GM11168 (cell line): Measurements from ENCODE around the gene NR1D1.

Experiments used
- in situ Hi-C: fragments of 300-500 bp; cut with MboI; formaldehyde crosslinking; loops from one replicate; pipeline ENCODE4 v1.12.0; 2022; ENCODE audit warnings: low sequenced_read_pairs; ENCODE audit not compliant: unreplicated experiment

NR1D1 gene

GRCh38 chr17:40112191-40112711 is 11.9 kb upstream of the NR1D1 start:
- in situ Hi-C loops: no loop called here

DNA sequence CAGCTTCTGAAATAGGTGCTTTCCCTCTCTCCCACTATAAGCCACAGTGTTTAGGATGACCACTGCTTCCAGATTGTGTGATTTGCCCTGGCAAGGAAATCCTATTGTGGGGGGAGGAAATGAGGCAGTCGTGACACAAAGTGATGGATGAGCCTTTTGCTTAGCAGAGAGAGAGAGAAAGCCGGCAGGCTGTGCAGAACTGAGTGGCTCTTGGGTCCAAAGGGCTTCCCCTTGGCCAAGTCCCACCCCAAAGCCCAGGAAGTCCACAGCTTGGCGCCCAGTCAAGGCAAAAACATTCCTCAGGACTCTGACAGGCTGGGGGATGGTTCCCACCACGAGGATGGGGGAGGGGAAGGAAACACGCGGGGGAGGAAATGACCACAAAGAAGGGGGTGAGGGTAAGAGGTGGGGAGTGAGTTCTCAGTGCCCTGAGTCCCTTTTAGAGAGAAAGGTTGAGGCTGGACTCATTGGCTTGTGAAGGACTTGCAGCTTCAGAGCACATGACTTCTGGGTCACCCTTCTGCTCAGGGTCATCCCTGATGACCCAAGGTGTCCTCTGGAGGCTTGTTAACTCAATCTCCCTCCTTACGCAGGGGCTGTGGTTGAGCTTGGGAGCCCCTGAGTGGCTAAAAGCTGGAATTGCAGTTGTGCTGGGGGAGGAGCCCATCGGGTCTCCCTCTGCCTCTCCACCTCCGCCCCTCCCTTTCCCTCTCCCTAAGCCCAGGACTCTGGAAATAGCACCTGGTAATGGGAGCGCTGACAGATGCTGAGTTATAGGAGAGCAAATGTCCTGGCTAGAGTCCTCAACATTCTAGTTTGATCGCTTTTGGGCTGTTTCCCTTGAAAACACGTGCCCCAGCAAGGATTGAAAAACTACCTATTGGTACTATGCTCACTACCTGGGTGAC is 11.1 kb upstream of the NR1D1 start:
- in situ Hi-C loops: no loop called here

DNA sequence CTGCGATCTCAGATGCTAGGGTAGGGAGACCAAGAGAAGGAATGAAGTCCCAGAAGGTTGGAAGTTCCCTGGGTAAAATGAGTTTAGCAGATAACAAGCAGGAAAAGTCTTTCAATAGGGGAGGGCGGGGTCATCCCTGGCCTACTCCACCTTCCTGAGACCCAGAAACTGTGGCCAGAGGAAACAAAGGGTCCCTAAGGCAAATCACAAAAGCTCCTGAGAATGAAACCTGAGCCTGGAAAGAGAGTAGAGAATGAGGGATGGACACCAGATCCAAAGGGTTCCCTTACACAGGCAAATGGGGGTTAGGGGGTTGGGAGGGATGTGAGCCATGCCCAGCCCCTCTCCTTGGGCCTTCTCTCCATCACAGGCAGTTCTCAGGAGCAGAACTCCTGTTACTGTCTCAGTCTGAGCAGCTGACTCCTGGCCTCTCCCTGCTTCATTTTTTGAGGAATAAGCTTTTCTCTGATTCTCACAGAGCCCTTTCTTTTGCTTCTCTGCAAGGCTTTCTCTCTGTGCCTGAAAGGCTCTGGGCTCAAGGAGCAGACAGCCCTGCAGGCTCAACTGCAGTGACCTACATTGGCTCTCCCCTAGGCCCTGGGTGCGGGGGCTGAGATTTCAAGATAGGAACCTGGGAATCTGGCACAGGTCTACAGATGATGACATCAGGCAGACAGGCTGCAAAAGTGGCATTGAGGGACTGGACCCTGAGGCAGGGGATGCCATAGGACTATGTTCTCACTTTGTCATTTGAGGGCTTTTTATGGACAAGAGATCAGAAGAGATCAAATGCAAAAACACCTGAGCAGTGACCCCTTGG is 9.8 kb upstream of the NR1D1 start:
- in situ Hi-C loops: no loop called here

DNA sequence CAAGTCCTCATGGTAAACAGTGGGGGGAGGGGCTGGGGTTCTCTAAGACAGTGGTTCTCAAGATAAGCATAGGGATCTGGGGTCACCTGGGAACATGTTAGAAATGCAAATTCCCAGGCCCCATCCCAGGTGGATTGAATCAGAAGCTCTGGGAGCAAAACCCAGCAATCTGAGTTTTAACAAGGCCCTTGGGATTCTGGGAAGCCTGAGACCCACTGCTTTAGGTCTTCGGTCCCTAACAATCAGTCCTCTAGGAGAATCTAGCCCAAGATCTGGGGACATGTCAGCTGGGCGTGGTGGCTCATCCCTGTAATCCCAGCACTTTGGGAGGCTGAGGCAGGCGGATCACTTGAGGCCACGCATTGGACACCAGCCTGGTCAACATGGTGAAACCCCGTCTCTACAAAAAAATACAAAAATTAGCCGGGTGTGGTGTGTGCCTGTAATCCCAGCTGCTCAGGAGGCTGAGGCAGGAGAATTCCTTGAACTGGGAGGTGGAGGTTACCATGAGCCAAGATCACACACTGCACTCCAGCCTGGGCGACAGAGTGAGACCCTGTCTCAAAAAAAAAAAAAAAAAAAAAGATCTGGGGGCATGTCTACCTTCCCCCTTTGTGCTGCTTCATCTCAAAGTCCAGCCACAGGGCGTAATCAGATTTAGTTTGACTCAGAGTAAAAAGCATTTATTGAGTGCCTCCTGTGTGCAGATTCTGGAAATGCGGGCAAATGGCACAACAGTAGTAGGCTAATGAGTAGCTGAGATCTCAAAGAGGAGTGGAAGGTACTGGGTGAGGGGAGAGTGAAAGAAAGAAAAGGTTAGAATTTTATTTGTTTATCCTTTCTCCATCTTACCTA is 8.8 kb upstream of the NR1D1 start:
- in situ Hi-C loops: no loop called here

- in situ Hi-C loops: no loop called here
Observed at GRCh38 chr17:40107522-40108174, 7.3 kb upstream of the NR1D1 start.

GRCh38 chr17:40106760-40107521 is 6.6 kb upstream of the NR1D1 start:
- in situ Hi-C loops: no loop called here

DNA sequence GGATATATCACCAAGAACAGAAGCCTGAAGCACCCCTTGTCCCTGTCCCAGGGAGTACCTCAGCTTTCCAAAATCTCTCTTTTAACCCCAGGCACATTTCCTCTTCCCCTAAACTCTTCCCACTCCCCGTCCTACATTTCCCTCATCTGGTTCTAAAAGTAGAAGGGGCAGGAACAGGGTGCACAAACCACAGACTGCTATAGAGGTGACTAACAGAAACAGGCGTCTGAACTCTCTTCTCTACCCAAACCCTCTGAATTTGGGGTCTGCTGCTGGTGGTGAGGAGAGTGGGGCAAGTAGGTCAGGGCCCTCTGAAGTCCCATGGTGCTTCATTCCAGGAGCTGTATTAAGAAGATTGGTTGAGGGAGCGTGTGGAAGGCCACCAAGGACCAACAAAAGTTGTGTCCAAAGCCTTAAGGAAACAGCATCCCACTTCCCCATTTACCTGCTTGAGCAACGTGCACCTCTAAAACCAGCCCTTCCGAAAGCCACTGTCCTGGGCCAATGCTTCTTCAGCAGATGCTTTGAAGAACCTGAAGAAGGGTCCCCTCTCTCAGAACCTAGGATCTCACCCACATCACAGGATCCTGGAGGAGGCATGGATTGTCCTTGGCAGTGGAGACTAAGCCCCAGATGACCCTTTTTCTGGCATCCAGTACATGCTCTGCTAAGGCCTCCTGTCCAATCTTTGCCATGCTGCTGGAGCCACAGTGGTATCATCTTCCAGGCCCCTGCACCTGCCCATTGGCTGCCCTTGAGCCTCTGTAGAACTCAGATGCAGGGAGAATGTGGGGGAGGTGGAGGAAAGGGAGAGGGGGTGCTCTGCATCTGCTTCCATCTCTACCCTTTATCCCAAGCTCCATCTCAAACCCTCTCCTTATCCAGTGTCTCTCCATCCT is 5.7 kb upstream of the NR1D1 start:
- in situ Hi-C loops: no loop called here

DNA sequence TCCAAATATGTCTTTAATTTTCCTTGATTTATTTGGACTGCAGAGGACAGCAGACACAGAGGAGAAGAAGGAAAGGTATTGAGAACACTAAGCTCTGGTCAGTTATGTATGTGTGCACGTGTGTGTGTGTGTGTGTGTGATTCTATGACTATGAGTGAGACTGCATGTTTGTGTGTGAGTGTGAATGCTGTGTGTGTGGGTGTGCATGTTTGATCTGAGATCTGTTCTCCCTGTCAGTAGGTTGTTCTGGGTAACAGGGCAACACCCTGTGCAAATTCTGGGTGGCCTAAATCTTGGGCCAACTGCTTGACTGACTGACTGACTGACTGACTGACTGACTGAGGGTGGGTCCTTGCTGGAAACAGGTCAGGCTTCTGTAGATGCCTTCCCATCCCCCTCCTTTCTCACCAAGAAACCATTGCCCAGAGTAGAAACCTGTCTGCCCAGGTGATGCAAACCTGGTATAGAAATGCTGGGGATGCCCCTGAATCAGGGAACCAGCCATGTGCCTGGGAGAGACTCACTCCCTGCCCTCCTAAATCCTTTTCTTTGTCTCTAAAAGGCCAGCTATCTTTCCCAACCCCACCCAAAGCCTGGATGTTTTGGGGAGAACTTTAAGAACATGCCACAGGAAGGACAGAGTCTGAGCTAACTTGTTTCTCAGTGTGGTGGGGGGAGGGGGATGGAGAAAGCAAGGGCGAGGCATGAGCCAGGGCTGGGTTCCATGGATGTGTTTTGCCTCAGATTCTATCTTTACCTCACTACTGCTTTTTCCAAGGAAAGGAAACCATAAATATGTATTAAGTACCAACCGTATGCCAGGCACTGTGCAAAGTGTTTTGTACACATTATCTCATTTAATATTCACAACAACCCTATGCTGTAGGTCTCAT is 4.5 kb upstream of the NR1D1 start:
- in situ Hi-C loops: no loop called here

DNA sequence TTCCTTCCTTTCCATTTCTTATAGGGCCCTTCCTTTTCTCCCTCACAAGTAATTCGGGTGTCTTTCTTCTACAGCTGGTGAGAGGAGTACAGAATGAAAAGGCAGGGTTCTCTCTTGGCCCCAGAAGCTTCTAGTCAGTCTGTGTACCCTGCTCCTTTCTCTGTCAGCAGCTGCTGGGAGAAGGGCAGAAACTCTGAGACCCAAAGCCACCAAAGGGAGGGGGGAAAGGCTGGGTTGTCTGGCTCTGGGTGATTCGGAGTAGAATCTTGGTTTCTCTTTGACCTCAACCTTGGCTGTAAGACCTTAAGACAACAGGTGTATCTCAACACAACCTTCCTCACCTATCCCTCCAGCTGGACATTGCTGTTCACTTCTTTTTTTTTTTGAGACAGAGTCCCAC is 3.3 kb upstream of the NR1D1 start:
- in situ Hi-C loops: no loop called here

GRCh38 chr17:40103071-40103661 is 2.8 kb upstream of the NR1D1 start:
- in situ Hi-C loops: no loop called here

DNA sequence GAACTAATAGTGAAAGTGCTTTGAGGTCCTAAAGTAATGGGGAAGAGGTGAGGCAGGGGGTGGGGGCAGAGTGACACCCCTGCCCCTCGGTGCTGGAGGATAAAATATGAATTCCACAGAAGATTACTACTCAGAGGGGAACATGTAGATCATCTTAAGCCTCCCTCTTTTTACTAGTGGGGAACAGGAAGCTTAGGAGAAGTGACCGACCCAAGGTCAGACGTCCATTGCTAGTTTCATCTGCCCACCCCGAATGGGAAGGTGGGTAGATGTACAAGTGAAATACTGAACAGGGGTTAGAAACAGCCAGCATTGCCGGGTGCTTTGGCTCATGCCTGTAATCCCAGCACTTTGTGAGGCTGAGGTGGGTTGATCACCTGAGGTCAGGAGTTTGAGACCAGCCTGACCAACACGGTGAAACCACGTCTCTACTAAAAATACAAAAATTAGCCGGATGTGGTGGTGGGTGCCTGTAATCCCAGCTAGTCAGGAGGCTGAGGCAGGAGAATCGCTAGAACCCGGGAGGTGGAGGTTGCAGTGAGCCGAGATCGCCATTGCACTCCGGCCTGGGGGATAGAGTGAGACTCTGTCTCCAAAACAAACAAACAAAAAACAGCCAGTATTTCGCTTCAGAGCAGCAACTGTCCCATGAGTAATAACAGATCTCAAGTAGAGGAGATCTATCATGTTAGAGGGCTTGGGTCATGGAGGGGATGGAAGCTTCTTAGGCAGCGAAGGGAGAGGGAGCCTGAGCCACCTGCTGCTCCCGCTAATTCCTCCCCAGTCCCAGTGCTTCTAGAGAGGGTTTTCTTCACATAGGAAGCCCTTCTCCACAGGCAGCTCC is 1.2 kb upstream of the NR1D1 start:
- in situ Hi-C loops: no loop called here

- in situ Hi-C loops: no loop called here
Observed at GRCh38 chr17:40100669-40101366, 429 bp upstream of the NR1D1 start.

GRCh38 chr17:40099619-40100418 is 570 bp downstream of the NR1D1 start:
- in situ Hi-C loops: no loop called here

DNA sequence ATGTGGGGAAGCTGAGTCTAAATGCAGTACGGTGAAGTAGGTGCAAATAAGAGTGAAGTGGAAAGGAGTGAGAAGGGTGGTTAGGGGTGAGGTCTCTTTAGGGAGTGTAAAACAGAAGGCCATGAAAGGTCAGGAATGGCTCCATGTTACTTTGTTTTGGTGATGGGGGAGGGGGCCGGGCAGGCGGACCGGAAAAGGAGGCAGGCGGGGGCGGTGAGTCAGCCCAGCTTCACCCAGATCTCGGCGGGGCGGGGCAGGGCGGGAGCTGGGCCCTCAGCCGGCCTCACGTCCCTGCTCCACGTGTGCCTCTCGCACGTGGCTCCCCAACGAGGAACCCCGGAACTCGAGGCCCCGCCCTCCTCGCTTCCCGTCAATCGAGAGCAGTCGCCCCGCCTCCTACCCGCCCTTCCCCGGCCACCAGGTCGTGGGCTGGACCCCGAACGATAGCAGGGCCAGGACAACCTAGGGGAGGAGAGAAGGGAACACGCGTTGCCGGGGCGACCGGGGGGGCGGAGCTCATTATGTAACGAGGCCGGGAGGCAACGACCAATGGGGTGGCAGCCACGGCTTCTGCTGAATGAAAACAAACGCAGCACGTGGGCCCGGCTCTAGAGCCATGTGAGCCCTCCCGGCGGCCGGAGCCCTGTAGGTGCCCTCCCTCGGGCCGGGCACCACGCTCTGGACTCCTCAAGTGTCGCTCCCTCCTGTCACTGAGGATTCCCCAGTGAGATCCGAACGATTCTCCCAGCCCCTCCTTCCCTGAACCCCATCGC is 1.4 kb downstream of the NR1D1 start:
- in situ Hi-C loops: no loop called here
